ENCODE data around the gene SSTR3.

DNA sequence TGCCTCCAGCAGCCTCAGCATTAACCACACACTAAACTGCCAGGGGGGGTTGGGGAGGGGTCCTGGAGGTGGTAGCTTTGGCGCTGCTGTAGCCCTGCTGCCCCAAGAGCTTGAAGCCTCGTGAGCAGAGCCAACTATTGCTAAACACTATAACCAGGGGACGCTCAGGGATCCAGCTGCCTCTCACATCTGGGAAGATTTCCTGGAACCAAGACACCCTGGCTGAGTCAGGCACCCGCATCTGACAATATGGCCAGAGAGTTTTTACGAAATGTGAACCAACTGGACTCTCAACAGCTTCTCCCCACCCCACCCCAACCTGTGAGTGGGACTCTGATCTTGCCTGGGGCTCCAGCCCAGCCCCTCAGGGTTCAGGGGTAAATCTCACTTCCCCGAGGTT lies 38.6 kb downstream of the SSTR3 start:
- TF ChIP-seq, protein P1, sequence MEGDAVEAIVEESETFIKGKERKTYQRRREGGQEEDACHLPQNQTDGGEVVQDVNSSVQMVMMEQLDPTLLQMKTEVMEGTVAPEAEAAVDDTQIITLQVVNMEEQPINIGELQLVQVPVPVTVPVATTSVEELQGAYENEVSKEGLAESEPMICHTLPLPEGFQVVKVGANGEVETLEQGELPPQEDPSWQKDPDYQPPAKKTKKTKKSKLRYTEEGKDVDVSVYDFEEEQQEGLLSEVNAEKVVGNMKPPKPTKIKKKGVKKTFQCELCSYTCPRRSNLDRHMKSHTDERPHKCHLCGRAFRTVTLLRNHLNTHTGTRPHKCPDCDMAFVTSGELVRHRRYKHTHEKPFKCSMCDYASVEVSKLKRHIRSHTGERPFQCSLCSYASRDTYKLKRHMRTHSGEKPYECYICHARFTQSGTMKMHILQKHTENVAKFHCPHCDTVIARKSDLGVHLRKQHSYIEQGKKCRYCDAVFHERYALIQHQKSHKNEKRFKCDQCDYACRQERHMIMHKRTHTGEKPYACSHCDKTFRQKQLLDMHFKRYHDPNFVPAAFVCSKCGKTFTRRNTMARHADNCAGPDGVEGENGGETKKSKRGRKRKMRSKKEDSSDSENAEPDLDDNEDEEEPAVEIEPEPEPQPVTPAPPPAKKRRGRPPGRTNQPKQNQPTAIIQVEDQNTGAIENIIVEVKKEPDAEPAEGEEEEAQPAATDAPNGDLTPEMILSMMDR (IDR thresholded peaks at IDR 0.05): no peak
- no peak for TF ChIP-seq EZH2 (IDR thresholded peaks at IDR 0.05; ENCODE audit: borderline replicate concordance, insufficient read depth, low read depth, low read length, poor library complexity, severe bottlenecking)

All from B cell (primary cell).